Measurements from ENCODE around the gene RCSD1.

The RCSD1 gene

GRCh38 chr1:167750641-167751040 lies 120.6 kb downstream of the RCSD1 start:
- no peak for DNase-seq

- DNase-seq: no peak
Observed at GRCh38 chr1:167751676-167752075, 121.6 kb downstream of the RCSD1 start.

GRCh38 chr1:167752219-167752985 lies 122.4 kb downstream of the RCSD1 start:
- DNase-seq: no peak

GRCh38 chr1:167755654-167756053 lies 125.6 kb downstream of the RCSD1 start:
- no peak for DNase-seq

Measured in NCI-H1694 (cell line).